Measurements from ENCODE around the gene DPYSL5.

- TF ChIP-seq, protein P1, sequence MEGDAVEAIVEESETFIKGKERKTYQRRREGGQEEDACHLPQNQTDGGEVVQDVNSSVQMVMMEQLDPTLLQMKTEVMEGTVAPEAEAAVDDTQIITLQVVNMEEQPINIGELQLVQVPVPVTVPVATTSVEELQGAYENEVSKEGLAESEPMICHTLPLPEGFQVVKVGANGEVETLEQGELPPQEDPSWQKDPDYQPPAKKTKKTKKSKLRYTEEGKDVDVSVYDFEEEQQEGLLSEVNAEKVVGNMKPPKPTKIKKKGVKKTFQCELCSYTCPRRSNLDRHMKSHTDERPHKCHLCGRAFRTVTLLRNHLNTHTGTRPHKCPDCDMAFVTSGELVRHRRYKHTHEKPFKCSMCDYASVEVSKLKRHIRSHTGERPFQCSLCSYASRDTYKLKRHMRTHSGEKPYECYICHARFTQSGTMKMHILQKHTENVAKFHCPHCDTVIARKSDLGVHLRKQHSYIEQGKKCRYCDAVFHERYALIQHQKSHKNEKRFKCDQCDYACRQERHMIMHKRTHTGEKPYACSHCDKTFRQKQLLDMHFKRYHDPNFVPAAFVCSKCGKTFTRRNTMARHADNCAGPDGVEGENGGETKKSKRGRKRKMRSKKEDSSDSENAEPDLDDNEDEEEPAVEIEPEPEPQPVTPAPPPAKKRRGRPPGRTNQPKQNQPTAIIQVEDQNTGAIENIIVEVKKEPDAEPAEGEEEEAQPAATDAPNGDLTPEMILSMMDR (IDR thresholded peaks at IDR 0.05): no peak
- TF ChIP-seq POLR2A (IDR thresholded peaks at IDR 0.05): no peak
- TF ChIP-seq EP300 (IDR thresholded peaks at IDR 0.05): no peak
These were observed 65.7 kb downstream of the DPYSL5 start for GRCh38 chr2:26913606-26913998.

Data from tibial nerve (tissue), 4 donors.